ENCODE data around the gene TIMM44.

The TIMM44 gene

GRCh38 chr19:7903244-7904073 is 40.0 kb downstream of the TIMM44 start, which contains the start of gene MAP2K7:
TSS of gene MAP2K7 (plus strand) at chr19:7903877. CDS start at chr19:7903945, 68 bp downstream.
- peak; percentile 99 for DNase-seq (ENCODE audit: low read depth)
- peak; percentile 57 for TF ChIP-seq CTCF (conservative IDR thresholded peaks at IDR 0.05; ENCODE audit: low read depth, low read length)
- peak within 1 kb of the TSS; percentile 88 for H3K4me3 ChIP-seq (ENCODE audit: low read depth, low read length)

DNA sequence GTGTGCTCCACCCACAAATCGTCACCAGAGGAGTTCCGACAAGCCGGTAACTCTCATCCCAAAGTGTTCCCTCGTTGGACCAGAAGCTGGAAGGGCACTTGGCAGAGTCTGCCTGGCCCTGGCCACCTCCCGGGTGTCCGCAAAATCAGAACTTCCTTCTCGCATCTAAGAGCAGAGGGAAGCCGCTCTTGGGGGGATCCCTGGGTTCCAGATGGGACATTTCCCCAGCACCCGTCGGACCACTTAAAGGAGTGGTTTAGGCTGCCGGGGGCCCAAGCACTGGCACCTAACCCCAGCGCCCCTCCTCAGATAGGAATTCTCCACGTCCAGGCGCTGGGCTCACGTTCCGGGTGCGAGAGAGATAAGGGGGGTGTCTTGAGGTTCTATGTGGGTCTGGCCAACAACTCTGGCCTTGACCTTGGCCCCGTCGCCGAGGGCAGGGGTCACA is 40.6 kb downstream of the TIMM44 start:
- TF ChIP-seq CTCF (conservative IDR thresholded peaks at IDR 0.05; ENCODE audit: low read depth, low read length): no peak
- H3K4me3 ChIP-seq (ENCODE audit: low read depth, low read length): peak overlapping the region; percentile 81
- DNase-seq (ENCODE audit: low read depth): no peak

DNA sequence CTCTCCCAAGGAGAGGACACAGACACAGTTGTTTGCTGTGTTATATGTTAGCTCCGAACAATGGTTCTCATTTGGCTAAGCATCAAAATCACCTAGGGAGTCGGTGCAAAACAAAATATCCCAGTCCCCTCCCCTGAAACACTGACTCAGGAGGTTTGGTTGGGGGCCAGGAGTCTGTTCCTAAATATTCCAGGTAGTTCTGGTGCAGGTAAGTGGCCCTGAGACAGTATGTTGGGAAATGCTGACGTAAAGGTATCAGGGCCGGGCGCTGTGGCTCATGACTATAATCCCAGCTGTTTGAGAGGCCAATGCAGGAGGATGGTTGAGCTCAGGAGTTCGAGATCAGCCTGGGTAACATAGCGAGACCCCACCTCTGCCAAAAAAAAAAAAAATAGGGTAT is 42.1 kb downstream of the TIMM44 start:
- DNase-seq (ENCODE audit: low read depth): no peak
- TF ChIP-seq CTCF (conservative IDR thresholded peaks at IDR 0.05; ENCODE audit: low read depth, low read length): no peak
- H3K4me3 ChIP-seq (ENCODE audit: low read depth, low read length): no peak overlapping the region

DNA sequence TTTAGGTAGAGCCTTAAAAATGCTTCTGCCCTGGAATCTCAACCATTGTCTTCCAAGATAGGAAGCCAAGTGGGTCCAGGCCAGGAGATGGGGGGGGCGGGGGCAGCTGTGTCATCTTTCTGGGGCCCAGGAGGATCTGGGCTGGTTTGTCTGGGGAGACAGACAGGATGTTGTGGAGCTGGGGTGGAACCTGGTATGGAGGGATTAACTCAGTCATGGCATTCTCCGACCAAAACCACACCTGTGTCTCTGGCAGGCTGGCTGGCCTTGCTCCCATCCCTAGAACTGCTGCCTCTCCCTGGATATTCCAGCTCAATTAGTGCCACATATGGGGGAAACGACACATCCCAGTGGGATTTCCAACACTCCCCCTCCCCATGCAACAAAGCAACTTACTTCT is 42.5 kb downstream of the TIMM44 start:
- no peak for DNase-seq (ENCODE audit: low read depth)
- no peak for TF ChIP-seq CTCF (conservative IDR thresholded peaks at IDR 0.05; ENCODE audit: low read depth, low read length)
- no peak overlapping the region for H3K4me3 ChIP-seq (ENCODE audit: low read depth, low read length)

- no peak overlapping the region for H3K4me3 ChIP-seq (ENCODE audit: low read depth, low read length)
- DNase-seq (ENCODE audit: low read depth): no peak
- no peak for TF ChIP-seq CTCF (conservative IDR thresholded peaks at IDR 0.05; ENCODE audit: low read depth, low read length)
Measured at GRCh38 chr19:7900401-7900870, 43.0 kb downstream of the TIMM44 start.

- TF ChIP-seq CTCF (conservative IDR thresholded peaks at IDR 0.05; ENCODE audit: low read depth, low read length): no peak
Measured at GRCh38 chr19:7899751-7900378, 43.6 kb downstream of the TIMM44 start.

More at GRCh38 chr19:7899751-7900378, 43.6 kb downstream of the TIMM44 start:
- DNase-seq (ENCODE audit: low read depth): no peak
- no peak overlapping the region for H3K4me3 ChIP-seq (ENCODE audit: low read depth, low read length)
